AML-193 (cell line): ENCODE data around the gene NBPF1.
"Not testable (repeated sequence)": the region's sequence is repeated elsewhere in the genome, so short reads cannot be mapped to it uniquely, and the experiment has no call there.

Experiments
- DNase-seq, 2 experiments: peaks; one replicate each; lab custom pipeline; 2025; lab: John Stamatoyannopoulos, UW

Gene NBPF1

DNA sequence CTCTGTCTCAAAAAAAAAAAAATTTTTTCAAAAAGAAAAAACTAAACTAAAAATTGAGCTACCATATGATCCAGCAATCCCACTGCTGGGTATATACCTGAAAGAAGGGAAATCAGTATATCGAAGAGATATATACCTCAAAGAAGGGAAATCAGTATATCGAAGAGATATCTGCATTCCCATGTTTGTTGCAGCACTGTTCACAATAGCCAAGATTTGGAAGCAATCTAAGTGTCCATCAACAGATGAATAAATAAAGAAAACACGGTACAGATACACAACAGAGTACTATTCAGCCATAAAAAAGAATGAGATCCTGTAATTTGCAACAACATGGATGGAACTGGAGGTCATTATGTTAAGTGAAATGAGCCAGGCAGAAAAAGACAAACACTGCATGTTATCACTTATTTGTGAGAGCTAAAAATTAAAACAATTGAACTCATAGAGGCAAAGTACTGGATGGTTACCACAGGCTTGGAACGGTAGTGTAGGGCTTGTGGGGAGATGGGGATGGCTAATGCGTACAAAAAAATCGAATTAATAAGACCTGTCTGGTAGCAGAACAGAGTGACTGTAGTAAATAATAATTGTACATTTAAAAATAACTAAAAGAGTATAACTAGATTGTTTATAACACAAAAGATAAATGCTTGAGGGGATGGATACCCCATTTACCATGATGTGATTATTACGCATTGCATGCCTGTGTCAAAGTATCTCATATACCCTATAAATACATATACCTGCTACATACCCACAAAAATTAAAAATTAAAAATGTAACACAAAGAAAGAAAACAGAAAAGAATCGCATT lies 28.0 kb upstream of the NBPF1 start:
- DNase-seq = not testable (repeated sequence)

DNA sequence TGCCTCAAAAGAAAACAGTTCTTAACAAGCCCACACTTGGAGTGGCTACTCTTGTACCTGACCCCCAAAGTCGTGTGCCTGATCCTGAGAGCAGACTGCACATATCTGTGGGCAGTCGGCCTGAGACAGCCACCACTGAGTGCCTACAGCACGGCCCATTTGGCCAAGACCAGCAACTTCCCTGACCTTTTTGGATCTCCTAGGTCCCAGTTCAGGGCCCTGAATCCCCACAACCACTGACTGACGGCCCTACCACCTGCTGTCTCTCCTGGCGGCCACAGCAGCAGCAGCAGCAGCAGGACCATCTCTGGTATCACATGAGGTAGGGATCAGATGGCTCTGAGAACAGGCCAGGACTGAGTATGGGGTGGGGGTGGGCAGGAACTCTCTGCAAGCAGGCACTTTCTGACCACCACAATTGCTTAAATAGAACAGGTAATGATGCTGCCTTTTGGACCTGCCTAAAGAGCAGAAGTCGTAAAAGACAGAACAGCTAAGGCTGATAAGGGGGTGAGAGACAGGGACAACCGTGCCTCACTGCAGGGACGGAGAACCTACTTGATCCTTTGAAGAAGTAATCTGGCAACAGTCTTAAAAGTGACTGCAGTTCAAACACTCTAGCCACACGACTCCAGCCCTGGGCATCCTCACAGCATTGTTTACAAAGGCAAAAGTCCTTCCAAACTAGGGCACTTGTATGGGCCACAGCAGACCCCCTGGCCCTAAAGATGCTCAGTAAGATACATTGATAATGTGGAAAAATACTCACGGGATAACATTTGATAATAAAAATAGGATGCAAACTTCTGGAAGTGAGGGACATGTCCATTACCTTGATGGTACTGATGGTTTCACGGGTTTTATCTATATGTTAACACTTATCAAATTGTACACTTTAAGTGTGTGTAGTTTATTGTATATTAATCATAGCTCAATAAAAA lies 26.0 kb upstream of the NBPF1 start:
- DNase-seq = not testable (repeated sequence)

DNA sequence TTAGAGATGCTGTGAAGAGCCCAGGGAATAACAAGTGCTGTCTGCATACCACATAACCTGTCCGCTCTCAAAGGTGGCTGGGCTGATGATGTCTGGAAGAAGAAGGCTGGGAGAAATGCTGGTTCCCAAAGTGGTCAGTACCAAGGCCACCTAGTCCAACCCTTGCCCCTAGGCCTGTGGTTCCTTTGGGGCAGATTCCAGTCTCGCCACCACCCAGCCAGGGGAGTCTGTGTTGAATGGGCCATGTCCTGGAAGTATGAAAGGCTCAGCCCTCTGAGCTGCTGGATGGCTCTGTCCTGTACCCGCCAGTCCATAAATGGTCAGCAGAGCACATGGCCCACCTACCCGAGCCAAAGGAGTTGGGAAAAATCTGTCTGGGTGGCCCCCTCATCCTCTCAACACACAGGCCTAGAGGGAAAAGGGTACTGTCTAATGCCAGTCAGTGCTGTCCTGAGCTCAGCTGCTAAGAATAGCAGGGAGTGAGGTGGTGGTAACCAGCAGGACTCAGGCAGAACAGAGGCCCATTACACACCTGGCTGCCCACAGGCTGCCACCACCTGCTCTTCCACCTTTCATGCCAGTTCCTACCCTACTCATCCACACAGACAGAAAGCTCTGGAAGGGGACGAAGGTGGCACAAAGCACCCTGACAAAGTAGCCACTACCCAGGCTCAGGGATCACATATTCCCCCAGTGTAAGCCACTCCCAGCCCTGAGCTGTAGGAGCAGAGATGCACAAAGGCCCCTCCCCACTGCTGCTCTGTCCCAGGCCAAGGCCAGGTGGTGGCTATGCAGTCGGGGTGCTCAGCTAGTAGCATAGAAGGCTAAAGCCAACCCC lies 24.8 kb upstream of the NBPF1 start:
- not testable (repeated sequence) for DNase-seq

DNA sequence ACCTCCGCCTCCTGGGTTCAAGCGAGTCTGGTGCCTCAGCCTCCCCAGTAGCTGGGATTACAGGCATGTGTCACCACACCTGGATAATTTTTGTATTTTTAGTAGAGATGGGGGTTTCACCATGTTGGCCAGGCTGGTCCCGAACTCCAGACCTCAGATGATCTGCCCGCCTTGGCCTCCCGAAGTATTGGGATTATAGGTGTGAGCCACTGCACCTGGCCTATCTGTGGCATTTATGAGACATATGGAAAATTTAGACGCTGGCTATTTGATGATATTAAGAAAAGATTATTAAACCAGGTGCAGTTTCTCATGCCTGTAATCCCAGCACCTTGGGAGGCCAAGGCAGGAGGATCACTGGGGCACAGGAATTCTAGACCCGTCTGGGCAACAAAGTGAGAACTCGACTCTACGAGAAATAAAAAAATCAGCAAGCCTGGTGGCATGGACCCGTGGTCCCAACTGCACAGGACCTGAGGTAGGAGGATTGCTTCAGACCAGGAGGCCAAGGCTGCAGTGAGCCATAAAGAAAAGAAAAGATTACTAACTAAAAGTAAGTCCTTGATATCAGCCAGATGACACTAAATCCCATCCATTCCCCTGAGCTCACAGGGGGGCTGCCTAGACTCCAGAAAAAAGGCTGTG lies 23.3 kb upstream of the NBPF1 start:
- not testable (repeated sequence) for DNase-seq

DNA sequence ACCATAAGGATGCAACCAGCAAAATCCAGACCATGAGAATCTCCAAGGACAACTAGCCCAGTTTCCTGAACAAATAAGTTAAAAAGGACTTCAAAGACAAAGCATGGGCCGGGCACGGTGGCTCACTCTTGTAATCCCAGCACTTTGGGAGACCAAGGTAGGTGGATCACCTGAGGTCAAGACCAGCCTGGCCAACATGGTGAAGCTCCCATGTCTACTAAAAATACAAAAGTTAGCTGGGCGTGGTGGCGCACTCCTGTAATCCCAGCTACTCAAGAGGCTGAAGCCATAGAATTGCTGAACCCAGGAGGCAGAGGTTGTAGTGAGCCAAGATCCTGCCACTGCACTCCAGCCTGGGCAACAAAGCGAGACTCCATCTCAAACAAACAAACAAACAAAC lies 22.6 kb upstream of the NBPF1 start:
- DNase-seq = not testable (repeated sequence)

DNA sequence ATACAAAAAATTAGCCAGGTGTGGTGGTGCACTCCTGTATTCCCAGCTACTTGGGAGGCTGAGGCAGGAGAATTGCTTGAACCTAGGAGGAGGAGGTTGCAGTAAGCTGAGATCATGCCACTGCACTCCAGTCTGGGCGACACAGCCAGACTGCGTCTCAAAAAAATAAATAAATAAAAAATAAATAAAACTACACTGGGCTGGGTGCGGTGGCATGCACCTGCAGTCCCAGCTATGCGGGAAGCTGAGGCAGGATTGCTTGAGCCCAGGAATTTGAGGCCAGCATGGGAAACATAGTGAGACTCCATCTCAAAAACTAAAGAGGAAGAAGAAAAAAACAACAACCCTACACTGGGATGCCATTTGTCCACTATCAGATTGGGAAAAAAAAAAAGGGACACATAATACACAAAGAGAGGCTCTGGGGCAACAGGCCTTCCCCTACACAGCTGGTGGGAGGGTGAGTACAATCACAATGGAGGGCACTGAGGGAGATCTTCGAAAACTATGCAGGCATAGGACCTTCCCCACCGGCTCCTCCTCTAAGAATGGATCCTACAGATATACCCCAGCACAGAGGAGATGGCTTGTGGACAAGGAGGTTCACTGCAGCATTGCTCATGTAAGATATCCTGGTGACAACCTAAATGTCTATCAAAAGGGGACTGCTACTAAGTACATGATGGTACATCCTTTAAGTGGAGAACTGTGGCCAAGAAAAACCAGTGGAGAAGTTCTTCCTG lies 20.3 kb upstream of the NBPF1 start:
- DNase-seq = not testable (repeated sequence)

DNA sequence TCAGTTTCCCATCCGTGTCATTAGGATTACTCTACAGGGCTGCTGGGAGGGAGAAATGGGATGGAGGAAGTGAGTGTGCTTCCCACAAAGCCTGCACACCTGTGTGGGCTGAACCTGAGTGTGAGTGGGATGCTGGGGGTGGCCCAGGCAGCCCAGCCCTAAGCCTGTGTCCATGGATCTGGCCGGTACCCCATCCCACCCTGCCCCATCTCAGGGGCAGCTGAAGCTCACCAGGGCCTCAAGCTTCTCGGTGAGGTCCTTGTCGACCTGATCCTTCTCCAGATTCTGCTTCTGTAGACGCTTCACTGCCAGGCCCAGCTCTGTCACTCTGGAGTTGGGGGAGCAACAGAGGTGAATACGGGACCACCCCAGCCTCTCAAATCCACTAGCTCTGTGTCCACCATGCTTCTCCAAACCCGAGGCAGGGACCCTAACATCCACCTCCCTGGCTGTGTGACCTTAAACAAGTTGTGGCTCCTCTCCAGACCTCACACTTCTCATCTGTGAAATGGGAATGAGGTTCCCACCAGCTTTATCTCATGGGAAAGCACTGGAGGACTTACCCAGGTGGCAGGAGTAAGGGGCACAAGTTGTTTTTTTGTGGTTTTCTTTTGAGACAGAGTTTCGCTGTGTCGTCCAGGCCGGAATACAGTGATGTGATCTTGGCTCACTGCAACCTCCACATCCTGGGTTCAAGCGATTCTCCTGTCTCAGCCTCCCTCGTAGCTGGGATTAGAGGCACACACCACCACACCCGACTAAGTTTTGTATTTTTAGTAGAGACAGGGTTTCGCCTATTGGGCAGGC lies 18.9 kb upstream of the NBPF1 start:
- not testable (repeated sequence) for DNase-seq

DNA sequence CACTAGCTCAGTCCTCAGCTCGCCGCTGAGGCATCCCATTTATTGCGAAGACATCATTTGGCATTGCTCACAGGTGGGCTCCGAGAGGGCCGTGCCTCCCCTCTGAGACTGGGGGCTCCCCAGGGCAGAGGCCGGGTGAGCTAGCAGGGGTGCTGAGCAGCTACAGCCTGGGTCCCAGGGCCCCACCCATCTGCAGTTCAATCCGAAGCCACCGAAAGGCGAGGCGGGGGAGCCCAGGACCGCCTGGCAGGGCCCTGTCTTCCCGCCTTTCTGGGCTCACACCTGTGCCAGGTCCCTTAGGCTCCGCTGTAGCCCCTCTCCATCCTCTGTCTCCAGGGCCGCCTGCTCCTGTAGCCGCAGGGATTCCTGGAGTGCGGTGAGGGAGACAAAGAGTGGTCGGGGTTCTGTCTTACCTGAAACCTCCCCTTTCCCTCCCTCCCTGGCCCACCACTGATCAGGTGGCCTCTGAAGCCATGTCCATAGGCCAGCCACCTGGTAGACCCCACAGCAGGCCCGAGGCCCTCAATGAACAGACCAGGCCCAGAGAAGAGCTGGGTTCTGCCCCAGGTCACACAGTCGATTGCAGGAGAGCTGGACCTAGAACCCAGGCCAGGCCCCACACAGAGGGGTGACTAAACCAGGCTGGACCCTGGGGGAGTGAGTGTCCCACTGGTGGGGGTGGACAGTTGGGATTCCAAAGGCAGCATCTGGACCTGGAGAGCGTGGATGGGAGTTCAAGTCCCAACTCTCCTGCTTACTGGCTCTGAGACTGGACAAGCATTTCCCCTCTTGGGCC lies 18.1 kb upstream of the NBPF1 start:
- no peak for DNase-seq

DNA sequence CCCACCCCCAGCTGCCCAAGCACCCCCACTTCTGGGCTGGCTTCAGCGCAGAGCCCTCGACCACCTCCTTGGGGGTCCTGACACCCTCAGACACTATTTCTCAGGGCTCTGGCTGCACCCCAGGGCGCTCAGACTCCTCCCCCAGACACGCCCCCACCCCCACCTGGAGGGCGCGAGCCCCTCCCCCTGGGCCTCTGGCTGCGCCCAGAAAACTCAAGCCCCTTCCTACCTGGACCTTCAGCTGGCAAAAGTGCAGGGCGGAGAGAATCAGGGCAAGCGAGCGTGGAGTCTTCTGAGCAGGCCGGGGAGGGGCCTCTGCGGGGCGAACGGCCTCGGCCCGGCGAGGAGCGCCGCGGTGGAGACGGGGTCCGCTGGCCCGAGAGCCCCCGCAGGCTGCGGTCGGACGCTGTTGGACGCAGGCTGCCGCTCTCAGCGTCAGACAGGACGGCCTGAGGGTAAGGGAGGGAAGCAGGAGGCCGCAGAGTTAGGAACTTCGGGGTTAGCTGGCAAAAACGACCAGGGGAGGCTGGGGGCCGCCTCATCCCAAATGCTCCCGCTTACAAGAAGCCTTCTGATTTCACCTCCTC lies 17.4 kb upstream of the NBPF1 start:
- no peak for DNase-seq

DNA sequence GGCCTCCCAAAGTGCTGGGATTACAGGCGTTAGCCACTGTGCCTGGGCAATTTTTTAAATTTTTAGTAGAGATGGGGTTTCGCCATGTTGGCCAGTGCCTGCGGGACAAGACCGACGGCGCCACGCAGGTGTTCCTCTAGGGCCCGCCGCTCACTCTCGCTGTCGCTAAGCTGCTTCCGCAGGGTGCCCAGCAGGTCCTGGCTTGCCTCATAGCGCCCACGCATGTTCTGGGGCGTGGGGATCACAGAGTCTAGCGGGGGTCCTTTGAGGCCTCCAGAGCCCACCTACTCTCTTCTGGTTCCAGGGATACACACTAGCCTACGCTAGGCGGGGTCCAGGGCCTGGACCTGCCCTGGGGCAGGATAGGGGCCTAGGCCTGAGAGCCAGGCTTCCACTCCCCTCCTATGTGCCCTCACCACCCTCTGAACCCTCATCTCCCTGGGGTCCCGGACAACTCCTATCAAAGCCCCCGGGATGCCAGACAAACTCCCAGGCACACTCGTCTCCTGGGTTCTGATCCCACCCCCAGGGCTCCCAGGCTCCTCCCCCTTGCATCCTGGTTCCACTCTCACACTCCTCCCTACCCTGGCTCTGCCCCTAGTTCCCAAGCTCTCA lies 16.7 kb upstream of the NBPF1 start:
- not testable (repeated sequence) for DNase-seq

DNA sequence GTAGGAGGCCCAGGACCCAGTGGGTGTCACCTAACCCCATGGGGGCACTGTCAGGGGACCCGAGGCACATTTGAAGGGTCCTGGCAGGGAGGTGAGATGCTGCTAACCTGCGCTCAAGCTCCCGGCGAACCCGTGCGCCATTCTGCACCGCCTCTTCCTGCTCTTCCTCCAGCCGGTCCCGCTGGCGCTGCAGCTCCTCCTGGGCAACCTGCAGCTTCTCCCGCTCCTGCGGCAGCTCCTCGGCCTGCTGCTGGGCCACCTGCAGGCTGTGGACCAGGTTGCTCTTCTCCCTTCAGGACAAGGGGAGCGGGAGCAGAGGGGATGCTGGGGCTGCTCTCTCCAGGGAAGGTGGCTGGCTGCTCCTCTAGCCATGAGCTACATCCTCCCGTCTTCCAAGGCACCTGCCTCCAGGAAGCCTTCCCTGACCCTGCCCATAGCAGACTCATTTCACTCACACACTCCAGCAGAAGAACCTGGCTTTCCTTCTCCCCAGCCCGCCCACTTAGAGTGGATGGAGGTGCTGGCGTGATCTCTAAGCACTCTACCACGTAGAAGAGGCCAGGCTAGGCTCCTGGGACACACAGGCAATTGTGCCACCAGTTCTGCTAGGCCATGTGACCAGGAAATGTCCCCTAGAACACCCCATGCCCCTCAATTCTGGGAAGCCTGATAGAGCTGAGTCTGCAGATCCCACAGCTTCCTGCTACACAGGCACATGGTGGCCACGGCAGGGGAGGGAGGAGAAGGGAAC lies 15.2 kb upstream of the NBPF1 start:
- DNase-seq = no peak

DNA sequence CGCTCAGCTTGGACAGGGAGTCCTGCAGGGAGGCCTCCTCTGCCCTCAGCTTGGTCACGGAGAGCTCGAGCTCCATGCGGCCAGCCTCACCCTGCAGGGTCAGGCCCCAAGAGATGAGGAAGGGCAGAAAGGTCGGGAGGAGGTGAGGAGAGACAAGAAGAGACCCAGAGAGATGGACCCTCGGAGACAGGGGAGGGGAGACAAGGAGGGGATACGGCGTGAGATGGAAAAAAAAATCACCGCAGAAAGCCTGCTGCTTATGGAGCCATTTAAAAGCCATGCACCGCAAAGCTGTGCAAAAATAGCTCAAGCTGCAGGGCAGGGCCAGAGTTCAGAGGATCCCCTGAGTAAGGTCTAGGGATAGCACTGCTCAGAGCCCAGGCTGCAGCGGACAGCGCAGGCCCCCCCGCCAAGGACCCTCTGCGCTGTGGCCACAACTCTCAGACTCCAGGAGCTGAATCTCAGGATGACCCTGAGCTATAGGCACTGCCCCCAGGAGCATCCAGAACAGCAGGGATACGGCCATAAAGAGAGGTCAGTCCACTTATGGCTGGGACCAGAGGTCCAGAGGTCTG lies 13.1 kb upstream of the NBPF1 start:
- not testable (repeated sequence) for DNase-seq

DNA sequence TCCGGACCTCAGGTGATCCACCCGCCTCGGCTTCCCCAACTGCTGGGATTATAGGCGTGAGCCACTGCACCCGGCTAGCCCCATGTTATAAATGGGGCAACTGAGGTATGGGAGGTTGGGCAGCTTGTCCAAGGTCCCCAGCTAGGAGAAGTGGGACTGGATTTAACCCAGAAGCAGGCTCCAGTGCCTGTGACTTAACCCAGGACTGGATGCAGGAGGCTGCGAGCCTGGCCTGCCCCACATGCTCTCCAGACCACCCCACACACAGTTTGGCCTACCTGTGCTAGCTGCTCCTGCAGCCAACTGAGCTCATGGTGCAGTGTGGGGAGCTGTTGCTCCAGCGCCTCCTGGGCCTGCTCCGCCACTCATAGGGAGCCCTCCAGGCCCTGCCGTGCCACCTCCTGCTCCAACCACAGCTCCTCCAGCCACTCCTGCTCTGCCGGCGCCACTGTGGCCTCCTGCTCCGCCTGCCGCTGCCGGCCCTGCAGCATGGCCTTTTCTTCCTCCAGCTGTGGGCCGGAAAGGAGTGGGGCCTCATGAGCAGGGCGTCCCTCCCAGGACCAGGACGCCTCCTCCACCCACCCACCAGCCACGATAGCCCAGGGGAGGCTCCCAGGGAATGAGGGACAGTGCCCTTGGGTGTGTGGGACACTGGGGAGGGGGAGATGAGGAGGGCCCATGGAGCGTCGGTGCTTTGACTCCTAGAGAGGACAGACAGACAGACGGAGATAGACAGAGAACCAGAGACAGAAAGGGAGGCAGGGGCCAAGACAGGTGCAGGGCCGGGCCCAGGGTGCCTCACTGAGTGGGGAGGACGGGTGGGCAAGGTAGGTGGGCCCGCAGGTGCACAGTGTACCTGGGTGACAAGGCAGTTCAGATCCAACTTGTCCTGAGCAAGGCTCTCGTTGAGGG lies 12.4 kb upstream of the NBPF1 start:
- DNase-seq = no peak

DNA sequence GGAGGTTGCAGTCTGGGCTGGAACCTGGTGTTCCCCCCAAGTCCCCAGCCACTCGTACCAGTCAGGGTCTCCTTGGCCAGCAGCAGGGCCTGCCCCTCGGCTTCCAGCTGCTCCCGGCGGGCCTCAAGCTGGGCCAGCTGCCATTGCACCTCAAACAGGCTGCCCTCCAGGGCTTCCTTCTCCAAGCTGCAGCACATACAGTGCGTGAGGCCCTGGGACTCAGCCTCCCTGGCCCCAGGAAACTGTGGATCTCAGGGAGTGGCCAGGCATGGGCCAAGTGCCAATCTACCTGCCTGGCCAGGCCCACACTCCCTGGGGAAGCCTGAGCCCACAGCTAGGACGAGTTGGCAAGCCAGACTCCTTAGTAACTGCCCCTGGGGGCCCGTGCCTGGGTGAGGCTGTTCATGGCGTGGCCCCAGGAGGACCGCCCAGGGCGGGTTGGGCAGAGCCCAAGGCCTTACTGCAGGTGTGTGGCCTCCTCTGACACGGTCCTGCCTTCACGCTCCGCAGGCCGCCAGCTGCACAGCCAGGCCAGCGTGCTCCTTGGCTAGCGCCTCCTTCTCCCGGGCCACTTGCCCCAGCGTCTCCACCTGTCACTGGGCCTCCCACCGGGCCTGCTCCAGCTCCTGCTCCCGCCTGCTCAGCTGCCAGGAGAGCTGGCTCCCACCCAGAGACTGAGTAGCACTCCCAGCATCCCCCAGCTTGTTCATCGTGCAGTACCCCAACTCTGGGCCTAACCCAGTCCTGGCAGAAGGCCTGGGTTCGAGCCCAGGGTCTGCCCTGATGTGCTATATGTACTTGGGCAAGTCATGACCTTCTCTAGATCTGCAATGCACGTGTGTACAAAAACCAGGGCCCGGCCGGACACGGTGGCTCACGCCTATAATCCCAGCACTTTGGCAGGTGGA lies 10.7 kb upstream of the NBPF1 start:
- DNase-seq = not testable (repeated sequence)

DNA sequence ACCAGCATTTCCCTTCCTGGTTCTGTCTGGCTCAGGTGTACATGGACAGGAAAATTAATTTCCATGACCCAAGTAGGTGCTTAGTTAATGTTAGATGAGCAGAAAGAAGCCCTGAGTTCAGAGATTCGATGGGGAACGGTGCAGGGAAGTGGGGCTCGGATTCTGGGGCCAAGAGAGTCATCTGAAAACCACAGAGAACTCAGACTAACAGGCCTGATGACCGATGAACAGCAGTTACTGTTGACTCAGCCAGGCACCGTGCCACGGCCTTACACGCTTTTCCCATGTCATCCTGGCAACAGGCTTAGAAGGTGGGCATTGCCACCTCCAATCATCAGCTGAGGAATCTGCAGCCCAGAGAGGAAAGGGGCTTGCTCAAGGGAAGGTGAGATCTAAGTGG lies 10.0 kb upstream of the NBPF1 start:
- DNase-seq = not testable (repeated sequence)
